Activated CD8-positive, alpha-beta memory T cell treated with anti-CD3 and anti-CD28 coated beads, Interleukin-2, amount 10 ng/mL, durations not matched to agents 7 days and 5 days (primary cell): ENCODE measurements around the gene NEGR1. TPM values are rescaled to one million over a fixed set of nuclear protein-coding genes. Genes with fewer than 3 reads are reported as not detected.

ENCODE experiments used
- ATAC-seq: fragments of 150-1000 bp; cut with Tn5 transposase; one replicate; pipeline ENCODE4 v1.10.0; 2021; ENCODE audit warnings: moderate library complexity
- CTCF ChIA-PET: fragments of 350-600 bp; sonication (Branson Sonifier 250); formaldehyde crosslinking; loops from one replicate; lab custom pipeline; 2021; ENCODE audit warnings: antibody characterized with exemption; lab: Charles Lee
- DNase-seq: peaks from one replicate; pipeline ENCODE4 v3.0.0-alpha.2; 2020
- H3K27ac Mint-ChIP-seq: one replicate; pipeline ENCODE4 v1.8.0; 2021; ENCODE audit warnings: mild to moderate bottlenecking, mixed read lengths
- H3K27me3 Mint-ChIP-seq: one replicate; pipeline ENCODE4 v1.8.0; 2021; ENCODE audit warnings: mixed read lengths
- H3K36me3 Mint-ChIP-seq: one replicate; pipeline ENCODE4 v1.8.0; 2021; ENCODE audit warnings: mild to moderate bottlenecking, mixed read lengths
- H3K4me1 Mint-ChIP-seq: one replicate; pipeline ENCODE4 v1.8.0; 2021; ENCODE audit warnings: mixed read lengths
- H3K4me3 Mint-ChIP-seq: one replicate; pipeline ENCODE4 v1.8.0; 2021; ENCODE audit warnings: mild to moderate bottlenecking, moderate library complexity, mixed read lengths
- H3K9me3 Mint-ChIP-seq: one replicate; pipeline ENCODE4 v1.8.0; 2022; ENCODE audit warnings: low read depth, mixed read lengths
- total RNA-seq, 2 experiments: library from RNA; stranded (reverse); gene quantifications; one replicate each; pipeline ENCODE4 v1.2.3, GENCODE V29; 2021

NEGR1 gene
- total RNA-seq, 2 experiments from 2014 or later, result not detected

DNA sequence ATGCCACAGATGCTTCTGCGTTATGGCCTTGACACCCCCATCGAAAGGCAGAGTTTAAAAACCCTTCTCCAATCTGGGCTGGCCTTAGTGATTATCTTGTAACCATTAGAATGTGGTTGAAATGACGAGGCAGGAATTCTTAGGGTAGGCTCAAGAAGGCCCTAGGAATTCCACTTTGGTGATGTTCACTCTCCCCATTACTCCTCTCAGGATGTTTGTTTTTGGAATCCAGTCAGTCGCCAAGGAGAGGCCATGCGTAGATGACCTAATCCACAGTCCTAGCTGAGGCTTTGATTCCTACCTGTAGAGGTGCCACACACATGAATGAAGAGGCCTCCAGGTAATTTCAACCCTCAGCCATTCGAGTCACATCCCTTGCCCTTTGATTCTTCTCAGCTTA, 318.2 kb downstream of the NEGR1 start:
- Mint-ChIP-seq H3K27me3 (no peaks in the 10 kb centered on the region), H3K4me3 (no peak overlapping the region), H3K27ac (no peak overlapping the region), H3K36me3 (no peaks in the 10 kb centered on the region), H3K4me1 (peaks cover 2% of the 10 kb centered on the region), H3K9me3 (peaks cover 3% of the 10 kb centered on the region)
- no peak for ATAC-seq
- no peak for DNase-seq
- CTCF ChIA-PET, result no interaction called here

- H3K4me3 Mint-ChIP-seq, result no peak overlapping the region
- CTCF ChIA-PET, result no interaction called here
- ATAC-seq (no peak), DNase-seq (no peak)
- no peaks in the 10 kb centered on the region for H3K4me1 Mint-ChIP-seq
- no peak overlapping the region for H3K27ac Mint-ChIP-seq
- peaks cover 7% of the 10 kb centered on the region for H3K9me3 Mint-ChIP-seq
- H3K36me3 Mint-ChIP-seq, result no peaks in the 10 kb centered on the region
- H3K27me3 Mint-ChIP-seq, result no peaks in the 10 kb centered on the region
Measured at GRCh38 chr1:71956613-71957285, 325.6 kb downstream of the NEGR1 start.

GRCh38 chr1:71950579-71950978, 331.8 kb downstream of the NEGR1 start:
- H3K36me3 Mint-ChIP-seq, result no peaks in the 10 kb centered on the region
- H3K27me3 Mint-ChIP-seq, result no peaks in the 10 kb centered on the region
- CTCF ChIA-PET, result no interaction called here
- ATAC-seq (no peak), DNase-seq (no peak)
- no peak overlapping the region for H3K4me3 Mint-ChIP-seq
- H3K9me3 Mint-ChIP-seq, result peaks cover 3% of the 10 kb centered on the region
- H3K27ac Mint-ChIP-seq, result no peak overlapping the region
- H3K4me1 Mint-ChIP-seq, result no peaks in the 10 kb centered on the region

DNA sequence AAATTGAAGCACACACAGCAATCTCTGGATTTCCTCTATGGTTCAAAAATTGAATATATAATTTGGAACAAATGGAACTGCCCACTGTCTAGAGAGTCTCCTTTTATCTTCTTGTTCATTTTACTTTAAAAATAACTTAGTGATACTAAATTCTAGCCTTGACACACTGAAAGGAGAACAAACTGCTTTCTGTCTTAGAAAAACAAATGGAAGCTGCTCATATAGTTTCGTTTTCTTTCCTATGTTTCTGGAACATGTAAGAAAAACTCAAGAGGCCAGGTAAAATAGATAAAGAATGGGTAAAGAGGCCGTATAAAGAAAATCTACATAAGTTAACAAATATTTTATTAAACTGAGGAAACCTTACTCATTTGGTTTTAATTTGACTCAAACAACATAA, 332.7 kb downstream of the NEGR1 start:
- no peak overlapping the region for H3K27ac Mint-ChIP-seq
- CTCF ChIA-PET, result no interaction called here
- no peaks in the 10 kb centered on the region for H3K4me1 Mint-ChIP-seq
- DNase-seq (no peak), ATAC-seq (no peak)
- peaks cover 3% of the 10 kb centered on the region for H3K9me3 Mint-ChIP-seq
- no peaks in the 10 kb centered on the region for H3K36me3 Mint-ChIP-seq
- no peak overlapping the region for H3K4me3 Mint-ChIP-seq
- H3K27me3 Mint-ChIP-seq, result no peaks in the 10 kb centered on the region

GRCh38 chr1:71948561-71948960, 333.8 kb downstream of the NEGR1 start:
- CTCF ChIA-PET, result no interaction called here

GRCh38 chr1:71944006-71944405, 338.3 kb downstream of the NEGR1 start:
- Mint-ChIP-seq H3K36me3 (no peaks in the 10 kb centered on the region), H3K27ac (no peak overlapping the region), H3K4me3 (no peak overlapping the region), H3K4me1 (no peaks in the 10 kb centered on the region), H3K27me3 (no peaks in the 10 kb centered on the region), H3K9me3 (no peaks in the 10 kb centered on the region)
- DNase-seq (no peak), ATAC-seq (no peak)
- CTCF ChIA-PET, result no interaction called here

More at GRCh38 chr1:71948561-71948960, 333.8 kb downstream of the NEGR1 start:
- peaks cover 3% of the 10 kb centered on the region for H3K9me3 Mint-ChIP-seq
- no peak for DNase-seq
- no peak for ATAC-seq
- no peaks in the 10 kb centered on the region for H3K36me3 Mint-ChIP-seq
- H3K27ac Mint-ChIP-seq, result no peak overlapping the region
- H3K4me1 Mint-ChIP-seq, result no peaks in the 10 kb centered on the region
- H3K4me3 Mint-ChIP-seq, result no peak overlapping the region
- H3K27me3 Mint-ChIP-seq, result no peaks in the 10 kb centered on the region

- H3K27me3 Mint-ChIP-seq, result no peaks in the 10 kb centered on the region
- no peak for DNase-seq
- no peaks in the 10 kb centered on the region for H3K9me3 Mint-ChIP-seq
- H3K27ac Mint-ChIP-seq, result no peak overlapping the region
- CTCF ChIA-PET, result no interaction called here
- H3K4me3 Mint-ChIP-seq, result no peak overlapping the region
- no peak for ATAC-seq
- no peaks in the 10 kb centered on the region for H3K36me3 Mint-ChIP-seq
- H3K4me1 Mint-ChIP-seq, result no peaks in the 10 kb centered on the region
Measured at GRCh38 chr1:71940261-71940660, 342.1 kb downstream of the NEGR1 start.

- H3K27ac Mint-ChIP-seq, result no peak overlapping the region
- DNase-seq, result no peak
- no peak overlapping the region for H3K4me3 Mint-ChIP-seq
- H3K36me3 Mint-ChIP-seq, result no peaks in the 10 kb centered on the region
- no peak for ATAC-seq
- H3K9me3 Mint-ChIP-seq, result peaks cover 4% of the 10 kb centered on the region
- H3K27me3 Mint-ChIP-seq, result no peaks in the 10 kb centered on the region
- H3K4me1 Mint-ChIP-seq, result no peaks in the 10 kb centered on the region
- CTCF ChIA-PET, result no interaction called here
Measured at GRCh38 chr1:71930511-71930910, 351.8 kb downstream of the NEGR1 start.

GRCh38 chr1:71921935-71922559, 360.3 kb downstream of the NEGR1 start:
- Mint-ChIP-seq H3K4me3 (no peak overlapping the region), H3K4me1 (no peaks in the 10 kb centered on the region)
- no peak for ATAC-seq

DNA sequence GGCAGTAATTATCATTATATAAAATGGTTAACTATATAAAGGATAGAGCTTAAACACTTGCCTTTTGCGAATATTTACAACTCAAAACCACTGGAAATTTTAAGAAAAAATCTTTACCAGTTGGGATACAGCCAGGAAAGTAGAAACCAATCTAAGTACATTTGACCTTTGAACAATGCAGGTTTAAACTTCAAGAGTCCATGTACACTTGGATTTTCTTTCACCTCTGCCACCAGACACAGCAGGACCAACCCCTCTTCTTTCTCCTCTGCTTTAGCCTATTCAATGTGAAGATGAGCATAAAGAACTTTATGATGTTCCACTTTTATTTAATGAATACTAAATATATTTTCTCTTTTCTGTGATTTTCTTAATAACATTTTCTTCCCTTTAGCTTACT, 361.1 kb downstream of the NEGR1 start:
- CTCF ChIA-PET, result no interaction called here
- H3K36me3 Mint-ChIP-seq, result no peaks in the 10 kb centered on the region
- no peak for DNase-seq
- peaks cover 5% of the 10 kb centered on the region for H3K9me3 Mint-ChIP-seq
- H3K4me1 Mint-ChIP-seq, result no peaks in the 10 kb centered on the region
- no peak for ATAC-seq
- no peaks in the 10 kb centered on the region for H3K27me3 Mint-ChIP-seq
- H3K4me3 Mint-ChIP-seq, result no peak overlapping the region
- H3K27ac Mint-ChIP-seq, result no peak overlapping the region

More at GRCh38 chr1:71921935-71922559, 360.3 kb downstream of the NEGR1 start:
- Mint-ChIP-seq H3K27me3 (no peaks in the 10 kb centered on the region), H3K27ac (no peak overlapping the region), H3K9me3 (peaks cover 3% of the 10 kb centered on the region), H3K36me3 (no peaks in the 10 kb centered on the region)
- no peak for DNase-seq
- CTCF ChIA-PET, result no interaction called here

GRCh38 chr1:71920556-71920955, 361.8 kb downstream of the NEGR1 start:
- no peak overlapping the region for H3K27ac Mint-ChIP-seq
- CTCF ChIA-PET, result no interaction called here

DNA sequence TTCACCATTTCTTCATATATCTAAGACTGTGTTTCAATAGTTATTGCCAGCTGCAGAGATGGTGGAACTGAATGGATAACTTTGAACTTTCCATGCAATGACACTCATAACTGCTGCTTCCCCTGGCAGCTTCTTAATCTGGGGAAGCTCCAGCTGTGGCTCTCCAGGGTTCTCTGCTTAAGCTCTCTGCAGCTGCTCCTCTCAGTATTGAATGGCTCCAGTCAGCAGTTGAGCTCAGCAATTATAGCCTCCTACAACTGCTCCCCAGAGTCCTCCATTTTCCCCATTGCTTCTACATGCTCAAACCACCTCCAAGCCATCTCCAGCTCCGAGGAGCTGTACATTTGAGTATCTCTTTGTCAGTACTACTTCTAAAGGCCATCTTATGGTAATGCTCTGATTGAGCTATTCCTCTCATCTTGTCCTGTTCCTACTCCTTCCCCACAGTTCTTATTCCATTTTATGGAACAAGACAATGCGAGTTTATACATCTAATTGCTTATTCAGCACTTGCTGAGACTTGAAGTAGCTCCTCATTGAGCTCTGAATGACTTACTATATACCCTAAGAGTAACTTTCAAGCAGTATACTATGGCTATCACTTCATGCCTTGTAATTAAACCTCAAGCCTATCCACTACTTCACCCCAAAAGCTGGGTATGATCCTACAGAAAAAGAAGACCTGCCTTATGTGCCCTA, 362.4 kb downstream of the NEGR1 start:
- H3K9me3 Mint-ChIP-seq, result peaks cover 7% of the 10 kb centered on the region

More at GRCh38 chr1:71920556-71920955, 361.8 kb downstream of the NEGR1 start:
- Mint-ChIP-seq H3K9me3 (peaks cover 7% of the 10 kb centered on the region), H3K4me1 (no peaks in the 10 kb centered on the region), H3K36me3 (no peaks in the 10 kb centered on the region), H3K27me3 (no peaks in the 10 kb centered on the region), H3K4me3 (no peak overlapping the region)
- no peak for ATAC-seq
- DNase-seq, result no peak

GRCh38 chr1:71918630-71919029, 363.7 kb downstream of the NEGR1 start:
- no peak overlapping the region for H3K27ac Mint-ChIP-seq
- peaks cover 7% of the 10 kb centered on the region for H3K9me3 Mint-ChIP-seq
- no peak for DNase-seq
- no peak for ATAC-seq
- no peak overlapping the region for H3K4me3 Mint-ChIP-seq
- CTCF ChIA-PET, result no interaction called here
- no peaks in the 10 kb centered on the region for H3K27me3 Mint-ChIP-seq
- no peaks in the 10 kb centered on the region for H3K36me3 Mint-ChIP-seq
- H3K4me1 Mint-ChIP-seq, result no peaks in the 10 kb centered on the region

More for the DNA sequence above, 362.4 kb downstream of the NEGR1 start:
- ATAC-seq, result no peak
- no peaks in the 10 kb centered on the region for H3K27me3 Mint-ChIP-seq
- H3K27ac Mint-ChIP-seq, result no peak overlapping the region
- DNase-seq, result no peak
- no peaks in the 10 kb centered on the region for H3K36me3 Mint-ChIP-seq
- no peak overlapping the region for H3K4me3 Mint-ChIP-seq
- no peaks in the 10 kb centered on the region for H3K4me1 Mint-ChIP-seq
- CTCF ChIA-PET, result no interaction called here

DNA sequence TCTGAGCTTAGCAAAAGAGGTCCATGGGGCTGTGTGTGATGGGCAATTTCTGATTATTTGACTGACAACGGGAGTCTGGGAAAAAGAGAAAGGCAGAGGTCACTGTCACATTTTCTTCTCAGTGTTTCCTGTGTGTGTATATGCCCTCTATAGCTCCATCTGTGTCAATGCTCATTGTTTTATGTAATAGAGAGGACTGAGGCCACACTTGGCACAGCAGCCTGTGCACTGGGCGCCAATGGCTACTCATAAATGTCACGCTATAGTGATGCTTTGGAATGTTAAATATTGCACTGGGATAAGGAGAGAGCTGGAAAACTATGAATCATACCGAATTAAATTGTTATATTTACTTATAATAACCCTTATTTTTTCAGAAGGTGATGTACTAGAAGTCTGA, 365.4 kb downstream of the NEGR1 start:
- Mint-ChIP-seq H3K36me3 (no peaks in the 10 kb centered on the region), H3K4me3 (no peak overlapping the region), H3K27ac (no peak overlapping the region), H3K27me3 (no peaks in the 10 kb centered on the region), H3K9me3 (peaks cover 4% of the 10 kb centered on the region), H3K4me1 (no peaks in the 10 kb centered on the region)
- DNase-seq (no peak), ATAC-seq (no peak)
- CTCF ChIA-PET, result no interaction called here
